ENCODE measurements around the gene SLAMF9.

- TF ChIP-seq MAX (IDR thresholded peaks at IDR 0.05) (no peak), TEAD4 (IDR thresholded peaks at IDR 0.05) (no peak), NFIC (IDR thresholded peaks at IDR 0.05) (no peak), YY1 (IDR thresholded peaks at IDR 0.05; ENCODE audit: low read depth) (no peak), RAD21 (IDR thresholded peaks at IDR 0.05; ENCODE audit: low read depth) (no peak), TCF12 (IDR thresholded peaks at IDR 0.05; ENCODE audit: low read depth) (no peak), TAF1 (IDR thresholded peaks at IDR 0.05; ENCODE audit: low read depth) (no peak), EGR1 (IDR thresholded peaks at IDR 0.05) (no peak), REST (IDR thresholded peaks at IDR 0.05; ENCODE audit: low read depth) (no peak)
Measured at GRCh38 chr1:159944623-159945455, 9.2 kb downstream of the SLAMF9 start.

Measured in Ishikawa (cell line).